SJCRH30 (cell line): ENCODE measurements around the gene DNMT3A. TPM values are rescaled to one million over a fixed set of nuclear protein-coding genes. Genes with fewer than 3 reads are reported as not detected.

Experiments
- DNase-seq, 2 experiments: peaks; one replicate each; pipeline ENCODE4 v3.0.0-alpha.2; 2015 to 2020
- H3K27ac ChIP-seq: fragments of 250-450 bp; sonication (Bioruptor Pico); 2 replicates; pipeline ENCODE4 v1.5.1; 2020; ENCODE audit warnings: mild to moderate bottlenecking, moderate library complexity
- H3K27me3 ChIP-seq: fragments of 250-450 bp; sonication (Bioruptor Pico); 2 replicates; pipeline ENCODE4 v1.5.1; 2020; ENCODE audit warnings: mild to moderate bottlenecking, moderate library complexity
- H3K36me3 ChIP-seq: fragments of 250-450 bp; sonication (Bioruptor Pico); 2 replicates; pipeline ENCODE4 v1.5.1; 2020; ENCODE audit warnings: mild to moderate bottlenecking, moderate library complexity
- H3K4me1 ChIP-seq: fragments of 250-450 bp; sonication (Bioruptor Pico); 2 replicates; pipeline ENCODE4 v1.5.1; 2020; ENCODE audit warnings: mild to moderate bottlenecking, moderate library complexity
- H3K4me3 ChIP-seq: fragments of 250-450 bp; sonication (Bioruptor Pico); 2 replicates; pipeline ENCODE4 v1.5.1; 2020; ENCODE audit warnings: mild to moderate bottlenecking, moderate library complexity
- H3K9me3 ChIP-seq: fragments of 250-450 bp; sonication (Bioruptor Pico); replicated peaks from 2 replicates; pipeline ENCODE4 v1.5.1; 2020; ENCODE audit warnings: mild to moderate bottlenecking, moderate library complexity
- total RNA-seq: library from RNA; depleted of rRNA; stranded (reverse); fragments of >200 nt; shearing (Covaris generic); gene quantifications from 2 replicates; pipeline ENCODE4 v1.2.3, GENCODE V29; 2014

DNMT3A gene
- total RNA-seq, 1 experiment from 2014 or later, result 32.8 TPM

GRCh38 chr2:25286723-25287483 lies 54.8 kb downstream of the DNMT3A start:
- Histone ChIP-seq H3K36me3 (peaks cover 10% of the 10 kb centered on the region; the same call in 1 of the 2 replicates), H3K4me3 (no peak overlapping the region), H3K27me3 (no peaks in the 10 kb centered on the region), H3K4me1 (peaks cover 32% of the 10 kb centered on the region), H3K27ac (no peak overlapping the region), H3K9me3 (no peaks in the 10 kb centered on the region)
- DNase-seq, result no peak

GRCh38 chr2:25286025-25286400 lies 55.7 kb downstream of the DNMT3A start:
- Histone ChIP-seq H3K27me3 (no peaks in the 10 kb centered on the region), H3K27ac (no peak overlapping the region), H3K4me1 (peaks cover 25% of the 10 kb centered on the region)

GRCh38 chr2:25285265-25286024 lies 56.3 kb downstream of the DNMT3A start:
- Histone ChIP-seq H3K4me1 (peaks cover 28% of the 10 kb centered on the region), H3K27ac (no peak overlapping the region), H3K27me3 (no peaks in the 10 kb centered on the region), H3K9me3 (no peaks in the 10 kb centered on the region), H3K4me3 (no peak overlapping the region), H3K36me3 (peaks cover 21% of the 10 kb centered on the region)
- no peak for DNase-seq

More at GRCh38 chr2:25286025-25286400, 55.7 kb downstream of the DNMT3A start:
- peaks cover 18% of the 10 kb centered on the region for H3K36me3 ChIP-seq
- H3K9me3 ChIP-seq, result no peaks in the 10 kb centered on the region
- no peak for DNase-seq
- no peak overlapping the region for H3K4me3 ChIP-seq

GRCh38 chr2:25284756-25285155 lies 57.0 kb downstream of the DNMT3A start:
- Histone ChIP-seq H3K27me3 (no peaks in the 10 kb centered on the region), H3K27ac (no peak overlapping the region), H3K4me3 (no peak overlapping the region), H3K36me3 (peaks cover 22% of the 10 kb centered on the region), H3K4me1 (peaks cover 25% of the 10 kb centered on the region), H3K9me3 (no peaks in the 10 kb centered on the region)
- DNase-seq, result no peak

- H3K9me3 ChIP-seq, result no peaks in the 10 kb centered on the region
- no peak for DNase-seq
- peaks cover 25% of the 10 kb centered on the region for H3K4me1 ChIP-seq
- H3K27ac ChIP-seq, result no peak overlapping the region
- H3K4me3 ChIP-seq, result no peak overlapping the region
- H3K27me3 ChIP-seq, result no peaks in the 10 kb centered on the region
- peaks cover 22% of the 10 kb centered on the region for H3K36me3 ChIP-seq
Observed at GRCh38 chr2:25283921-25284320, 57.8 kb downstream of the DNMT3A start.

- Histone ChIP-seq H3K36me3 (peaks cover 27% of the 10 kb centered on the region), H3K27me3 (no peaks in the 10 kb centered on the region), H3K27ac (no peak overlapping the region), H3K9me3 (no peaks in the 10 kb centered on the region), H3K4me1 (peaks cover 34% of the 10 kb centered on the region), H3K4me3 (no peak overlapping the region)
- no peak for DNase-seq
Observed at GRCh38 chr2:25281941-25282340, 59.8 kb downstream of the DNMT3A start.

GRCh38 chr2:25281522-25281921 lies 60.2 kb downstream of the DNMT3A start:
- Histone ChIP-seq H3K27ac (no peak overlapping the region), H3K27me3 (no peaks in the 10 kb centered on the region), H3K9me3 (no peaks in the 10 kb centered on the region), H3K4me3 (no peak overlapping the region), H3K36me3 (peaks cover 28% of the 10 kb centered on the region), H3K4me1 (peaks cover 34% of the 10 kb centered on the region)
- DNase-seq, result peak in 1 of 2 experiments; percentile 47

- peaks cover 34% of the 10 kb centered on the region for H3K36me3 ChIP-seq
- H3K27me3 ChIP-seq, result no peaks in the 10 kb centered on the region
- peaks cover 31% of the 10 kb centered on the region for H3K4me1 ChIP-seq
- peak overlapping the region; percentile 92 for H3K27ac ChIP-seq
- no peak overlapping the region for H3K4me3 ChIP-seq
- no peak for DNase-seq
- H3K9me3 ChIP-seq, result no peaks in the 10 kb centered on the region
Observed at GRCh38 chr2:25280051-25280687, 61.6 kb downstream of the DNMT3A start.

GRCh38 chr2:25279091-25279651 lies 62.6 kb downstream of the DNMT3A start:
- peaks cover 31% of the 10 kb centered on the region for H3K4me1 ChIP-seq
- H3K9me3 ChIP-seq, result no peaks in the 10 kb centered on the region
- peaks cover 41% of the 10 kb centered on the region for H3K36me3 ChIP-seq
- no peak overlapping the region for H3K4me3 ChIP-seq
- DNase-seq, result peak; percentile 83 to 87
- H3K27ac ChIP-seq, result peak overlapping the region; percentile 92
- H3K27me3 ChIP-seq, result no peaks in the 10 kb centered on the region

GRCh38 chr2:25276569-25277465 lies 64.9 kb downstream of the DNMT3A start:
- Histone ChIP-seq H3K27me3 (no peaks in the 10 kb centered on the region), H3K4me1 (peaks cover 31% of the 10 kb centered on the region), H3K27ac (no peak overlapping the region), H3K4me3 (no peak overlapping the region), H3K9me3 (no peaks in the 10 kb centered on the region), H3K36me3 (peaks cover 39% of the 10 kb centered on the region)
- DNase-seq, result no peak

- DNase-seq, result no peak
- no peaks in the 10 kb centered on the region for H3K27me3 ChIP-seq
- H3K9me3 ChIP-seq, result no peaks in the 10 kb centered on the region
- H3K4me3 ChIP-seq, result no peak overlapping the region
- H3K27ac ChIP-seq, result no peak overlapping the region
- H3K36me3 ChIP-seq, result peaks cover 39% of the 10 kb centered on the region
- peaks cover 28% of the 10 kb centered on the region for H3K4me1 ChIP-seq
Observed at GRCh38 chr2:25275575-25275965, 66.2 kb downstream of the DNMT3A start.

GRCh38 chr2:25274868-25275574 lies 66.7 kb downstream of the DNMT3A start:
- peaks cover 25% of the 10 kb centered on the region for H3K4me1 ChIP-seq
- DNase-seq, result no peak
- no peak overlapping the region for H3K4me3 ChIP-seq
- H3K9me3 ChIP-seq, result no peaks in the 10 kb centered on the region
- peaks cover 41% of the 10 kb centered on the region for H3K36me3 ChIP-seq
- H3K27ac ChIP-seq, result no peak overlapping the region
- no peaks in the 10 kb centered on the region for H3K27me3 ChIP-seq

GRCh38 chr2:25273985-25274535 lies 67.7 kb downstream of the DNMT3A start:
- DNase-seq, result no peak
- no peak overlapping the region for H3K4me3 ChIP-seq
- H3K27ac ChIP-seq, result no peak overlapping the region
- H3K36me3 ChIP-seq, result peaks cover 51% of the 10 kb centered on the region
- H3K4me1 ChIP-seq, result peaks cover 16% of the 10 kb centered on the region
- H3K9me3 ChIP-seq, result no peaks in the 10 kb centered on the region
- no peaks in the 10 kb centered on the region for H3K27me3 ChIP-seq
